IMR-90 (cell line): Measurements from ENCODE around the gene MB. TPM values are rescaled to one million over a fixed set of nuclear protein-coding genes. Genes with fewer than 3 reads are reported as not detected.

Experiments used
- ATAC-seq: fragments of 200-7000 bp; cut with Tn5 transposase; 2 replicates; pipeline ENCODE4 v1.9.1; 2020; ENCODE audit warnings: low read depth, mild to moderate bottlenecking, moderate library complexity
- BruUV-seq: library from RNA; stranded (reverse); fragments of 400-500 nt; replicated peaks from 2 replicates; lab custom pipeline; 2021; lab: Mats Ljungman, UMichigan
- CTCF ChIA-PET: fragments of 300-600 bp; formaldehyde crosslinking; extraction: SDS; loops from one replicate; lab custom pipeline; 2021; ENCODE audit warnings: antibody characterized with exemption; lab: Yijun Ruan, JAX
- POLR2A ChIA-PET: fragments of 300-600 bp; sonication (Branson Sonifier 250); formaldehyde crosslinking; loops from one replicate; lab custom pipeline; 2022; ENCODE audit warnings: antibody characterized with exemption; ENCODE audit not compliant: unreplicated experiment; lab: Charles Lee
- DNase-seq: peaks from one replicate; pipeline ENCODE4 v3.0.0; 2013
- H2AFZ ChIP-seq: replicated peaks from 2 replicates; pipeline ENCODE3; 2013; ENCODE audit warnings: low read length, mild to moderate bottlenecking; ENCODE audit not compliant: poor library complexity
- H2AK5ac ChIP-seq: 2 replicates; pipeline ENCODE4 v1.6.1; 2013; ENCODE audit warnings: low read depth, low read length, inconsistent platforms
- H2AK9ac ChIP-seq: replicated peaks from 2 replicates; pipeline ENCODE3; 2013; ENCODE audit warnings: mild to moderate bottlenecking, low read depth, low read length, moderate library complexity; ENCODE audit not compliant: poor library complexity
- H2BK120ac ChIP-seq: 2 replicates; pipeline ENCODE4 v1.6.1; 2013; ENCODE audit warnings: low read depth, low read length, inconsistent platforms
- H2BK15ac ChIP-seq: 3 replicates; pipeline ENCODE4 v1.6.1; 2013; ENCODE audit warnings: low read depth, low read length, inconsistent platforms
- H2BK20ac ChIP-seq: 2 replicates; pipeline ENCODE4 v1.6.1; 2013; ENCODE audit warnings: low read depth, mild to moderate bottlenecking, inconsistent platforms, low read length, moderate library complexity
- H2BK5ac ChIP-seq: 2 replicates; pipeline ENCODE4 v1.6.1; 2013; ENCODE audit warnings: mild to moderate bottlenecking, low read depth, low read length, inconsistent platforms; ENCODE audit not compliant: poor library complexity, severe bottlenecking
- H3K14ac ChIP-seq: replicated peaks from 2 replicates; pipeline ENCODE4 v1.6.1; 2013; ENCODE audit warnings: low read depth, low read length, inconsistent platforms
- H3K18ac ChIP-seq: 2 replicates; pipeline ENCODE4 v1.6.1; 2013; ENCODE audit warnings: low read depth, low read length, control low read depth
- H3K23ac ChIP-seq: 2 replicates; pipeline ENCODE4 v1.6.1; 2013; ENCODE audit warnings: low read depth, low read length, inconsistent platforms
- H3K27ac ChIP-seq: 2 replicates; pipeline ENCODE4 v1.5.1; 2013; ENCODE audit warnings: mild to moderate bottlenecking, control low read depth, low read length; ENCODE audit not compliant: insufficient read depth
- H3K27me3 ChIP-seq: 2 replicates; pipeline ENCODE4 v1.6.1; 2013; ENCODE audit warnings: low read length; ENCODE audit not compliant: control insufficient read depth, insufficient read depth
- H3K36me3 ChIP-seq: 2 replicates; pipeline ENCODE4 v1.6.1; 2013; ENCODE audit warnings: low read length, mixed read lengths; ENCODE audit not compliant: control insufficient read depth, insufficient read depth
- H3K4ac ChIP-seq: 2 replicates; pipeline ENCODE4 v1.6.1; 2013; ENCODE audit warnings: low read depth, low read length, inconsistent platforms
- H3K4me1 ChIP-seq: 2 replicates; pipeline ENCODE4 v1.6.1; 2013; ENCODE audit warnings: low read length, mixed read lengths; ENCODE audit not compliant: control insufficient read depth, insufficient read depth
- H3K4me2 ChIP-seq: 2 replicates; pipeline ENCODE4 v1.6.1; 2013; ENCODE audit warnings: low read depth, mild to moderate bottlenecking, control low read depth, low read length, moderate library complexity
- H3K4me3 ChIP-seq: 2 replicates; pipeline ENCODE4 v1.5.1; 2013; ENCODE audit warnings: low read depth, mild to moderate bottlenecking, control low read depth, low read length, moderate library complexity; ENCODE audit not compliant: insufficient read depth
- H3K56ac ChIP-seq: 2 replicates; pipeline ENCODE4 v1.6.1; 2013; ENCODE audit warnings: low read length, inconsistent platforms; ENCODE audit not compliant: insufficient read depth; ENCODE audit errors: extremely low read depth
- H3K79me1 ChIP-seq, 2 experiments: 2 replicates each; pipeline ENCODE4 v1.6.1; 2013; ENCODE audit warnings: low read length in 2 of 2, inconsistent platforms in 1 of 2, low read depth in 1 of 2
- H3K9ac ChIP-seq: 2 replicates; pipeline ENCODE4 v1.6.1; 2013; ENCODE audit warnings: low read depth, low read length, control low read depth
- H3K9me1 ChIP-seq: 2 replicates; pipeline ENCODE4 v1.6.1; 2013; ENCODE audit warnings: low read length, inconsistent platforms; ENCODE audit not compliant: insufficient read depth
- H3K9me3 ChIP-seq: 2 replicates; pipeline ENCODE4 v1.6.1; 2013; ENCODE audit warnings: low read length; ENCODE audit not compliant: control insufficient read depth, insufficient read depth
- H4K20me1 ChIP-seq: 2 replicates; pipeline ENCODE4 v1.6.1; 2013; ENCODE audit warnings: low read length, inconsistent platforms; ENCODE audit not compliant: insufficient read depth
- H4K5ac ChIP-seq: 2 replicates; pipeline ENCODE4 v1.6.1; 2013; ENCODE audit warnings: mild to moderate bottlenecking, low read depth, low read length, control low read depth
- H4K8ac ChIP-seq, 2 experiments: 2 replicates each; pipeline ENCODE4 v1.6.1; 2013; ENCODE audit warnings: low read depth in 2 of 2, low read length in 2 of 2, control low read depth in 1 of 2, inconsistent platforms in 1 of 2
- H4K91ac ChIP-seq: 2 replicates; pipeline ENCODE4 v1.6.1; 2013; ENCODE audit warnings: low read depth, low read length, inconsistent platforms; ENCODE audit not compliant: insufficient read depth
- BHLHE40 ChIP-seq: fragments of 150-350 bp; IDR thresholded peaks from 2 replicates; pipeline ENCODE4 v1.6.1; 2016; ENCODE audit warnings: mild to moderate bottlenecking, low read depth, low read length
- CEBPB ChIP-seq: IDR thresholded peaks from 2 replicates; pipeline ENCODE4 v1.6.1; 2012; ENCODE audit warnings: low read depth, low read length, improper control_type of control experiment
- CHD1 ChIP-seq: IDR thresholded peaks from 2 replicates; pipeline ENCODE4 v1.6.1; 2012; ENCODE audit warnings: low read depth, low read length, improper control_type of control experiment
- ELK1 ChIP-seq: fragments of 150-350 bp; IDR thresholded peaks from 2 replicates; pipeline ENCODE4 v1.6.1; 2016; ENCODE audit warnings: low read depth, mild to moderate bottlenecking, low read length, moderate library complexity, borderline replicate concordance
- FOS ChIP-seq: fragments of 150-350 bp; IDR thresholded peaks from 2 replicates; pipeline ENCODE4 v1.6.1; 2016; ENCODE audit warnings: low read depth, low read length
- MAFK ChIP-seq: IDR thresholded peaks from 2 replicates; pipeline ENCODE4 v1.6.1; 2012; ENCODE audit warnings: low read depth, low read length, improper control_type of control experiment
- MXI1 ChIP-seq: IDR thresholded peaks from 2 replicates; pipeline ENCODE4 v1.6.1; 2012; ENCODE audit warnings: low read depth, mild to moderate bottlenecking, low read length, moderate library complexity, borderline replicate concordance
- NFE2L2 ChIP-seq: fragments of 150-350 bp; IDR thresholded peaks from 2 replicates; pipeline ENCODE4 v1.6.1; 2016; ENCODE audit warnings: low read depth, mild to moderate bottlenecking, low read length
- POLR2A ChIP-seq: IDR thresholded peaks from 2 replicates; pipeline ENCODE4 v1.6.1; 2012; ENCODE audit warnings: mild to moderate bottlenecking, low read depth, low read length
- RAD21 ChIP-seq: IDR thresholded peaks from 2 replicates; pipeline ENCODE4 v1.6.1; 2012; ENCODE audit warnings: low read length, improper control_type of control experiment
- RFX5 ChIP-seq: IDR thresholded peaks from 2 replicates; pipeline ENCODE4 v1.8.0; 2012; ENCODE audit warnings: low read depth, mild to moderate bottlenecking, low read length, moderate library complexity
- SMC3 ChIP-seq: fragments of 150-350 bp; IDR thresholded peaks from 2 replicates; pipeline ENCODE4 v1.6.1; 2016; ENCODE audit warnings: low read depth, mild to moderate bottlenecking, antibody characterized with exemption, low read length, moderate library complexity
- USF2 ChIP-seq: fragments of 150-350 bp; IDR thresholded peaks from 2 replicates; pipeline ENCODE4 v1.6.1; 2017; ENCODE audit warnings: mild to moderate bottlenecking, antibody characterized with exemption, low read length, low read depth
- WGBS, 2 experiments: methylation state at CpG; one replicate each; pipeline versions ENCODE4 v1.1.5 to v1.1.7; 2013; ENCODE audit warnings: missing lambda C conversion rate in 2 of 2; ENCODE audit not compliant: insufficient read length in 1 of 2; ENCODE audit errors: extremely low coverage in 2 of 2; 5-methylcytosine and 5-hydroxymethylcytosine counted together
- dilution Hi-C: fragments of 300-500 bp; cut with HindIII; formaldehyde crosslinking; loops from one replicate; pipeline ENCODE4 v1.14.3; 2018; ENCODE audit warnings: low sequenced_read_pairs; ENCODE audit not compliant: unreplicated experiment
- in situ Hi-C: fragments of 300-500 bp; cut with MboI; formaldehyde crosslinking; loops from 3 replicates; pipeline ENCODE4 v1.14.3; 2019; ENCODE audit warnings: low sequenced_read_pairs, inconsistent platforms, mixed read lengths
- intact Hi-C: fragments of 100-400 bp; cut with micrococcal nuclease; formaldehyde crosslinking; loops from 2 replicates; pipeline ENCODE4 v1.10.0; 2022
- polyA plus RNA-seq, 3 experiments: library from polyadenylated mRNA; depleted of rRNA; stranded (reverse); fragments of >200 nt; gene quantifications; 2 replicates each; pipeline ENCODE4 v1.2.3, GENCODE V29; 2012; ENCODE audit warnings: low replicate concordance in 1 of 3
- total RNA-seq: library from RNA; depleted of rRNA; stranded (reverse); fragments of >200 nt; gene quantifications from 2 replicates; pipeline ENCODE4 v1.2.3, GENCODE V29; 2012

Gene MB
- total and polyA plus RNA-seq, 2 of the 4 experiments (the other 2 are of a cell fraction) = not detected

- no peak overlapping the region for H3K14ac ChIP-seq
- H4K5ac ChIP-seq = peak overlapping the region; percentile 86; the same call in 1 of the 2 replicates
- no TSS peak for BruUV-seq
- peaks cover 8% of the 10 kb centered on the region; the same call in 1 of the 2 replicates for H3K27me3 ChIP-seq
- no peak overlapping the region for H3K9ac ChIP-seq
- 0 out of 2 replicates have a peak overlapping the region, but pooled peaks have one; percentile 22 for H3K4ac ChIP-seq
- H2AFZ ChIP-seq = peak overlapping the region; percentile 53
- H3K79me1 ChIP-seq = no peaks in the 10 kb centered on the region
- CTCF ChIA-PET = interaction anchor here (0.7 to 1.0 kb wide), 2 partner anchors 11 to 162 kb away, joined by 3 to 5 read pairs; no protein-coding TSS in a partner anchor
- no peak overlapping the region for H3K4me2 ChIP-seq
- no peak overlapping the region for H2BK5ac ChIP-seq
- DNase-seq (no peak), ATAC-seq (peak; percentile 51)
- H2BK20ac ChIP-seq = no peak overlapping the region
- H3K27ac ChIP-seq = no peak overlapping the region
- H2AK9ac ChIP-seq = no peak overlapping the region
- no peak overlapping the region; the same call in 2 of the 3 replicates for H2BK15ac ChIP-seq
- no peaks in the 10 kb centered on the region; the same call in 1 of the 2 replicates for H4K20me1 ChIP-seq
- H2AK5ac ChIP-seq = no peak overlapping the region
- peaks cover 3% of the 10 kb centered on the region; the same call in 1 of the 2 replicates for H3K9me1 ChIP-seq
- WGBS, 2 experiments = no CpG with 5 or more reads among the region's 4 CpGs
- no peak overlapping the region for H4K8ac ChIP-seq
- dilution Hi-C loops (no loop called here), intact Hi-C loops (no loop called here), in situ Hi-C loops (no loop called here)
- H3K36me3 ChIP-seq = no peaks in the 10 kb centered on the region
- POLR2A ChIA-PET = no interaction called here
- H3K18ac ChIP-seq = no peak overlapping the region
- no peak overlapping the region for H2BK120ac ChIP-seq
- no peak overlapping the region for H3K23ac ChIP-seq
- no peak overlapping the region for H3K4me3 ChIP-seq
- TF ChIP-seq RAD21 = no peak
- TF ChIP-seq RFX5 = no peak
- no peak for TF ChIP-seq MXI1
- no peak for TF ChIP-seq SMC3
- no peak for TF ChIP-seq POLR2A
- TF ChIP-seq USF2 = no peak
- TF ChIP-seq NFE2L2 = no peak
- no peak for TF ChIP-seq ELK1
- TF ChIP-seq CEBPB = no peak
- no peak for TF ChIP-seq FOS
- no peak for TF ChIP-seq CHD1
- TF ChIP-seq BHLHE40 = no peak
- TF ChIP-seq MAFK = no peak
- H4K91ac ChIP-seq = 0 out of 2 replicates have a peak overlapping the region, but pooled peaks have one; percentile 9
- no peak overlapping the region for H3K56ac ChIP-seq
- peaks cover 13% of the 10 kb centered on the region; the same call in 1 of the 2 replicates for H3K4me1 ChIP-seq
- H3K9me3 ChIP-seq = no peaks in the 10 kb centered on the region
Observed at GRCh38 chr22:35592418-35592967, 24.6 kb downstream of the MB start.
